ENCODE data around the gene SEMA4A. TPM values are rescaled to one million over a fixed set of nuclear protein-coding genes. Genes with fewer than 3 reads are reported as not detected.

SEMA4A gene
- total and polyA plus RNA-seq, 9 of the 15 experiments (the other 6 are each of a cell fraction or from before 2014, with no cell fraction given): 0.04 to 1.7 (median 0.45) TPM

DNA sequence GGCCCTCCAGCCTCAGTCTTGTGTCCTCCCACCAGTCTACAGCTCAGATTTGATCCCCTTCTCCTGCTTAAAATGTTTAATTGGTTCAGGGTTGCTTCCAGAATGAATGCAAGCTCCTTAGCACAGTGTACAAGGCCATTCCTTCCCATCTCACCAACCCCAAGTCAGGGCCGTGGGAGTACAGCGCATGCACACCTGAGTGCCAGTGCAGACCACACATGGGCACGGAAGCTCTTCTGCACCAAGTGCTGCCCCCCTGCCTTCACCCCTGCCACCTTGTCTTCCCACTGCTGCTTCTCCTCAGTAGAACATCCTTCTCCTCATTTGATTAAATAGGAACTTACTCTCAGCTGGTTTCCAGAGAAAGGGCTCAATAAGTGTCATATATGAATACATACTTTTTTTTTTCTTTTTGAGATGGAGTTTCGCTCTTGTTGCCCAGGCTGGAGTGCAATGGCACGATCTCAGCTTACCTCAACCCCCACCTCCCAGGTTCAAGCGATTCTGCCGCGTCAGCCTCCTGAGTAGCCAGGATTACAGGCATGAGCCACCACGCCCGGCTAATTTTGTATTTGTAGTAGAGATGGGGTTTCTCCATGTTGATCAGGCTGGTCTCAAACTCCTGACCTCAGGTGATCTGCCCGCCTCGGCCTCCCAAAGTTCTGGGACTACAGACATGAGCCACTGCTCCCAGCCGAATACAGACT lies 68.8 kb downstream of the SEMA4A start (continued):
- TF ChIP-seq, protein P1, sequence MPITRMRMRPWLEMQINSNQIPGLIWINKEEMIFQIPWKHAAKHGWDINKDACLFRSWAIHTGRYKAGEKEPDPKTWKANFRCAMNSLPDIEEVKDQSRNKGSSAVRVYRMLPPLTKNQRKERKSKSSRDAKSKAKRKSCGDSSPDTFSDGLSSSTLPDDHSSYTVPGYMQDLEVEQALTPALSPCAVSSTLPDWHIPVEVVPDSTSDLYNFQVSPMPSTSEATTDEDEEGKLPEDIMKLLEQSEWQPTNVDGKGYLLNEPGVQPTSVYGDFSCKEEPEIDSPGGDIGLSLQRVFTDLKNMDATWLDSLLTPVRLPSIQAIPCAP (CRISPR knock-in tag; IDR thresholded peaks at IDR 0.05; ENCODE audit: borderline replicate concordance): no peak
- TF ChIP-seq ZKSCAN8 (CRISPR knock-in tag; IDR thresholded peaks at IDR 0.05) (no peak), SMC3 (conservative IDR thresholded peaks at IDR 0.05; ENCODE audit: insufficient read depth, low read depth, low read length) (no peak), SMAD2 (IDR thresholded peaks at IDR 0.05; ENCODE audit: low read depth, low read length) (no peak), GATA2 (CRISPR knock-in tag; IDR thresholded peaks at IDR 0.05) (no peak)
- TF ChIP-seq, protein P2, sequence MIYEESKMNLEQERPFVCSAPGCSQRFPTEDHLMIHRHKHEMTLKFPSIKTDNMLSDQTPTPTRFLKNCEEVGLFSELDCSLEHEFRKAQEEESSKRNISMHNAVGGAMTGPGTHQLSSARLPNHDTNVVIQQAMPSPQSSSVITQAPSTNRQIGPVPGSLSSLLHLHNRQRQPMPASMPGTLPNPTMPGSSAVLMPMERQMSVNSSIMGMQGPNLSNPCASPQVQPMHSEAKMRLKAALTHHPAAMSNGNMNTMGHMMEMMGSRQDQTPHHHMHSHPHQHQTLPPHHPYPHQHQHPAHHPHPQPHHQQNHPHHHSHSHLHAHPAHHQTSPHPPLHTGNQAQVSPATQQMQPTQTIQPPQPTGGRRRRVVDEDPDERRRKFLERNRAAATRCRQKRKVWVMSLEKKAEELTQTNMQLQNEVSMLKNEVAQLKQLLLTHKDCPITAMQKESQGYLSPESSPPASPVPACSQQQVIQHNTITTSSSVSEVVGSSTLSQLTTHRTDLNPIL (CRISPR knock-in tag; IDR thresholded peaks at IDR 0.05): no peak

DNA sequence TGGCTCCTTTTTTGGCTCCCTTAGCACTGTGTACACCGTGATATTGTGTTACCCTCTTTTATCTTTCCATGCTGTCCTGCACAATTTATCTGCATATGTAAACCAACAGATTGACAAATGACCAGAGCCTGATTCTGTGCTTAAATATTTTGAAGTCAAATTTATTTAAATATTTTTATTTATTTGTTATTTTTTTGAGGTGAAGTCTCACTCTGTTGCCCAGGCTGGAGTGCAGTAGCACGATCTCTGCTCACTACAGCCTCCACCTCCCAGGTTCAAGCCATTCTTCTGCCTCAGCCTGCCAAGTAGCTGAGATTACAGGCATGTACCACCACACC lies 72.3 kb downstream of the SEMA4A start:
- H3K4me3 ChIP-seq: no peak overlapping the region
- H3K36me3 ChIP-seq (ENCODE audit: control insufficient read depth, insufficient read depth, low read length): peaks cover 48% of the 10 kb centered on the region; the same call in 2 of the 3 replicates
- H3K4me2 ChIP-seq (ENCODE audit: insufficient read depth, low read length): no peak overlapping the region
- no peaks in the 10 kb centered on the region for H3K79me2 ChIP-seq (ENCODE audit: control insufficient read depth, insufficient read depth, low read length)
- ATAC-seq (no peak), FAIRE-seq (no peak), DNase-seq (ENCODE audit: extremely low read depth in 1 of 4, low spot score in 3 of 4) (no peak)
- no peaks in the 10 kb centered on the region for H3K9me1 ChIP-seq (ENCODE audit: control insufficient read depth, insufficient read depth, low read length)
- no peak overlapping the region for H3K27ac ChIP-seq (ENCODE audit: extremely low read depth, low read depth, low read length)
- 0% methylated on average over 2 of the region's 2 CpGs for WGBS (ENCODE audit: insufficient coverage, low coverage, missing lambda C conversion rate)
- TF ChIP-seq SRF (CRISPR knock-in tag; IDR thresholded peaks at IDR 0.05) (0 out of 4 replicates have a peak, but pooled peaks of 1 of the 2 experiments have one; percentile 16), OTX1 (CRISPR knock-in tag; IDR thresholded peaks at IDR 0.05) (no peak), JUN (IDR thresholded peaks at IDR 0.05; ENCODE audit: borderline replicate concordance, low read depth, low read length) (no peak), JUN (CRISPR knock-in tag; IDR thresholded peaks at IDR 0.05; ENCODE audit: borderline replicate concordance) (no peak), RBM25 (IDR thresholded peaks at IDR 0.05; ENCODE audit: low read depth, low read length, severe bottlenecking) (no peak), ZNF436 (CRISPR knock-in tag; IDR thresholded peaks at IDR 0.05) (no peak), MYNN (IDR thresholded peaks at IDR 0.05) (no peak), MYNN (CRISPR knock-in tag; IDR thresholded peaks at IDR 0.05) (no peak)
- TF ChIP-seq, protein P3, sequence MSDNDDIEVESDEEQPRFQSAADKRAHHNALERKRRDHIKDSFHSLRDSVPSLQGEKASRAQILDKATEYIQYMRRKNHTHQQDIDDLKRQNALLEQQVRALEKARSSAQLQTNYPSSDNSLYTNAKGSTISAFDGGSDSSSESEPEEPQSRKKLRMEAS (CRISPR knock-in tag; IDR thresholded peaks at IDR 0.05): no peak
- TF ChIP-seq, protein P4, sequence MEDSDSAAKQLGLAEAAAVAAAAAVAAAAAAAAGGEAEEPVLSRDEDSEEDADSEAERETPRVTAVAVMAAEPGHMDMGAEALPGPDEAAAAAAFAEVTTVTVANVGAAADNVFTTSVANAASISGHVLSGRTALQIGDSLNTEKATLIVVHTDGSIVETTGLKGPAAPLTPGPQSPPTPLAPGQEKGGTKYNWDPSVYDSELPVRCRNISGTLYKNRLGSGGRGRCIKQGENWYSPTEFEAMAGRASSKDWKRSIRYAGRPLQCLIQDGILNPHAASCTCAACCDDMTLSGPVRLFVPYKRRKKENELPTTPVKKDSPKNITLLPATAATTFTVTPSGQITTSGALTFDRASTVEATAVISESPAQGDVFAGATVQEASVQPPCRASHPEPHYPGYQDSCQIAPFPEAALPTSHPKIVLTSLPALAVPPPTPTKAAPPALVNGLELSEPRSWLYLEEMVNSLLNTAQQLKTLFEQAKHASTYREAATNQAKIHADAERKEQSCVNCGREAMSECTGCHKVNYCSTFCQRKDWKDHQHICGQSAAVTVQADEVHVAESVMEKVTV (CRISPR knock-in tag; IDR thresholded peaks at IDR 0.05): no peak
- H2AFZ ChIP-seq (ENCODE audit: low read depth, low read length): no peak overlapping the region
- CTCF ChIA-PET (ENCODE audit: low intra/inter-chr PET ratio): interaction anchor here (1.2 to 3.6 kb wide), 6 partner anchors 80 to 135 kb away, joined by 4 to 44 read pairs (median 10); no protein-coding TSS in a partner anchor
- POLR2A ChIA-PET: interaction anchor here (0.7 to 2.5 kb wide), 8 partner anchors 11 to 111 kb away, joined by 3 to 19 read pairs (median 4); partner anchors contain the start of genes LMNA and PMF1
- in situ Hi-C loops (cut with MboI) (no loop called here), intact Hi-C loops (cut with micrococcal nuclease) (loop anchor here (2.0 to 5.0 kb wide), 2 partner anchors 79 to 128 kb away; no protein-coding TSS in a partner anchor)
- no peaks in the 10 kb centered on the region for H3K27me3 ChIP-seq (ENCODE audit: control insufficient read depth in 2 of 2, insufficient read depth in 2 of 2, low read length in 2 of 2)
- H3K4me1 ChIP-seq (replicated peaks in 1 of 2; ENCODE audit: control insufficient read depth in 2 of 2, insufficient read depth in 2 of 2, low read length in 2 of 2): peaks cover 3 to 7% of the 10 kb centered on the region in 2 experiments; a peak in 3 of 5 replicates
- H4K20me1 ChIP-seq (replicated peaks; ENCODE audit: control insufficient read depth, insufficient read depth, low read length): no peaks in the 10 kb centered on the region
- H3K9ac ChIP-seq (ENCODE audit: insufficient read depth in 1 of 2, low read depth in 2 of 2, low read length in 2 of 2): no peak overlapping the region
- no TSS peak for BruUV-seq (replicated peaks)
- no peaks in the 10 kb centered on the region for H3K9me3 ChIP-seq (replicated peaks; ENCODE audit: control insufficient read depth, insufficient read depth, low read depth, low read length)
